Prostate gland (tissue), 2 donors: ENCODE data around the gene PPP4R3A. TPM values are rescaled to one million over a fixed set of nuclear protein-coding genes. Genes with fewer than 3 reads are reported as not detected.

Experiments used
- DNase-seq: peaks from one replicate; pipeline ENCODE4 v3.0.0-alpha.2; 2019; ENCODE audit warnings: low spot score
- H3K27ac ChIP-seq, 2 donors: fragments of 200-600 bp; sonication (generic); 2 replicates each; pipeline ENCODE4 v1.5.1; 2017 to 2019
- H3K27me3 ChIP-seq: fragments of 200-600 bp; sonication (generic); replicated peaks from 2 replicates; pipeline ENCODE4 v1.5.1; 2019; ENCODE audit not compliant: insufficient read depth
- H3K36me3 ChIP-seq, 2 donors: fragments of 200-600 bp; sonication (generic); 1 replicate in 1 of 2; 2 replicates in 1 of 2; pipeline versions ENCODE4 v1.5.1 to v1.8.1; 2017 to 2019
- H3K4me1 ChIP-seq: fragments of 200-600 bp; sonication (generic); replicated peaks from 2 replicates; pipeline ENCODE4 v1.5.1; 2019
- H3K4me3 ChIP-seq, 2 donors: fragments of 200-600 bp; sonication (generic); 2 replicates each; pipeline ENCODE4 v1.5.1; 2017 to 2019
- H3K9me3 ChIP-seq: fragments of 200-600 bp; sonication (generic); 2 replicates; pipeline ENCODE4 v1.5.1; 2017
- CTCF ChIP-seq, 4 experiments: fragments of 200-600 bp in 2 of 4; fragments of 450-650 bp in 2 of 4; sonication (generic) in 2 of 4; IDR thresholded peaks; 1 replicate in 3 of 4; 2 replicates in 1 of 4; pipeline ENCODE4 v1.5.1; 2016 to 2019; ENCODE audit warnings: antibody characterized with exemption in 4 of 4, mild to moderate bottlenecking in 2 of 4, moderate library complexity in 2 of 4
- POLR2A ChIP-seq: fragments of 450-650 bp; IDR thresholded peaks from one replicate; pipeline ENCODE4 v1.6.1; 2016; ENCODE audit warnings: antibody characterized with exemption, mild to moderate bottlenecking
- POLR2AphosphoS5 ChIP-seq: sonication (generic); formaldehyde crosslinking; IDR thresholded peaks from one replicate; pipeline ENCODE4 v1.6.1; 2017; ENCODE audit warnings: antibody characterized with exemption
- WGBS: methylation state at CpG from one replicate; pipeline ENCODE4 v1.1.5; 2018; 5-methylcytosine and 5-hydroxymethylcytosine counted together
- intact Hi-C: fragments of 100-400 bp; cut with DNase I; formaldehyde crosslinking; loops from one replicate; pipeline ENCODE4 v1.14.2; 2022
- total RNA-seq, 2 donors: library from RNA; depleted of rRNA; stranded (reverse); fragments of >200 nt; gene quantifications; one replicate each; pipeline ENCODE4 v1.1.0, GENCODE V29; 2016

The PPP4R3A gene
- total RNA-seq, 2 donors from 2014 or later: 63.4 to 97.2 TPM

- H3K4me3 ChIP-seq: no peak overlapping the region
- 73% methylated on average over 3 of the region's 3 CpGs for whole genome bisulfite sequencing
- no peaks in the 10 kb centered on the region for H3K4me1 ChIP-seq
- H3K27me3 ChIP-seq: no peaks in the 10 kb centered on the region
- no peaks in the 10 kb centered on the region for H3K36me3 ChIP-seq
- no peak for TF ChIP-seq POLR2A
- TF ChIP-seq POLR2AphosphoS5: no peak
- TF ChIP-seq CTCF (IDR thresholded peaks at IDR 0.05): no peak
- intact Hi-C loops: no loop called here
- H3K9me3 ChIP-seq: no peaks in the 10 kb centered on the region
- no peak for DNase-seq
- H3K27ac ChIP-seq: no peak overlapping the region
Observed at GRCh38 chr14:91523972-91524371, 13.9 kb upstream of the PPP4R3A start.

GRCh38 chr14:91521061-91521640 lies 11.0 kb upstream of the PPP4R3A start:
- intact Hi-C loops: no loop called here
- H3K9me3 ChIP-seq: no peaks in the 10 kb centered on the region
- no peaks in the 10 kb centered on the region for H3K4me1 ChIP-seq
- no peak for TF ChIP-seq POLR2AphosphoS5
- no peak for TF ChIP-seq POLR2A
- TF ChIP-seq CTCF (IDR thresholded peaks at IDR 0.05): no peak
- H3K36me3 ChIP-seq: no peaks in the 10 kb centered on the region
- H3K27ac ChIP-seq: no peak overlapping the region
- H3K27me3 ChIP-seq: no peaks in the 10 kb centered on the region
- H3K4me3 ChIP-seq: no peak overlapping the region
- no peak for DNase-seq

GRCh38 chr14:91520138-91520537 lies 10.0 kb upstream of the PPP4R3A start:
- Histone ChIP-seq H3K27me3 (no peaks in the 10 kb centered on the region), H3K27ac (no peak overlapping the region)

GRCh38 chr14:91519239-91520036 lies 9.3 kb upstream of the PPP4R3A start:
- intact Hi-C loops: no loop called here
- H3K4me3 ChIP-seq: no peak overlapping the region
- no peaks in the 10 kb centered on the region for H3K9me3 ChIP-seq
- H3K27me3 ChIP-seq: no peaks in the 10 kb centered on the region
- 95% methylated on average over 6 of the region's 6 CpGs for WGBS
- no peak for DNase-seq
- no peaks in the 10 kb centered on the region for H3K36me3 ChIP-seq
- H3K27ac ChIP-seq: no peak overlapping the region
- TF ChIP-seq POLR2A (no peak), CTCF (IDR thresholded peaks at IDR 0.05) (no peak), POLR2AphosphoS5 (no peak)
- no peaks in the 10 kb centered on the region for H3K4me1 ChIP-seq

More at GRCh38 chr14:91520138-91520537, 10.0 kb upstream of the PPP4R3A start:
- 90% methylated on average over 2 of the region's 2 CpGs for WGBS
- TF ChIP-seq POLR2A: no peak
- H3K4me3 ChIP-seq: no peak overlapping the region
- intact Hi-C loops: no loop called here
- H3K9me3 ChIP-seq: no peaks in the 10 kb centered on the region
- no peaks in the 10 kb centered on the region for H3K4me1 ChIP-seq
- no peaks in the 10 kb centered on the region for H3K36me3 ChIP-seq
- no peak for DNase-seq

GRCh38 chr14:91516663-91517388 lies 6.7 kb upstream of the PPP4R3A start:
- Histone ChIP-seq H3K4me3 (no peak overlapping the region), H3K27me3 (no peaks in the 10 kb centered on the region), H3K36me3 (no peaks in the 10 kb centered on the region), H3K27ac (no peak overlapping the region), H3K9me3 (no peaks in the 10 kb centered on the region), H3K4me1 (no peaks in the 10 kb centered on the region)
- intact Hi-C loops: no loop called here
- 72% methylated on average over 7 of the region's 7 CpGs for WGBS
- TF ChIP-seq CTCF (IDR thresholded peaks at IDR 0.05): no peak
- no peak for TF ChIP-seq POLR2AphosphoS5
- TF ChIP-seq POLR2A: no peak
- no peak for DNase-seq
